Astrocyte (in vitro differentiated cells and primary cell): ENCODE results near the gene SRC.

Experiments
- EZH2 ChIP-seq: IDR thresholded peaks from 2 replicates; pipeline ENCODE4 v1.6.1; 2012; ENCODE audit warnings: mild to moderate bottlenecking, low read length, inconsistent platforms; ENCODE audit not compliant: insufficient read depth
- TF ChIP-seq, protein P1 (sequence below): IDR thresholded peaks from 2 replicates; pipeline ENCODE4 v1.5.1; 2011; ENCODE audit warnings: low read depth, mild to moderate bottlenecking, inconsistent platforms, low read length, moderate library complexity; ENCODE audit not compliant: insufficient read depth

DNA sequence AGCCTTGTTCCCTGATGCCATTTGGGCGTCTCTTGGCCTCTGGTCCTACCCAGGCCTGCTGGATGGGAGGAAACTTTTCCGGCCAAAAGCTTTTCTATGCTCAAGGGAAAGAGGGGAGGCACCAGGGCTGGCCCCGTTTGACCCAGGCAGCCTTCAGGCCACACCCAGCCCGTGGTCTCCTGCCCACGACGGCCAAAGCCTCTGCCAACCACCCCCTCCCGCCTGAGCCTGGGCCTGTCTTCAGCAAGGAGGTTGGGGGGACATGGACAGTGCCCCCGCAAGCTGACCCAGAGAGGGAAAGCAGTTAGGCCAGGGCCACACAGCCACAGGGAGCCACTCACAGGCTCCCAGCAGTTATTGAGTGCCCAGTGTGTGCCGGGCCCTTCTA lies 49.5 kb downstream of the SRC start:
- TF ChIP-seq, protein P1, sequence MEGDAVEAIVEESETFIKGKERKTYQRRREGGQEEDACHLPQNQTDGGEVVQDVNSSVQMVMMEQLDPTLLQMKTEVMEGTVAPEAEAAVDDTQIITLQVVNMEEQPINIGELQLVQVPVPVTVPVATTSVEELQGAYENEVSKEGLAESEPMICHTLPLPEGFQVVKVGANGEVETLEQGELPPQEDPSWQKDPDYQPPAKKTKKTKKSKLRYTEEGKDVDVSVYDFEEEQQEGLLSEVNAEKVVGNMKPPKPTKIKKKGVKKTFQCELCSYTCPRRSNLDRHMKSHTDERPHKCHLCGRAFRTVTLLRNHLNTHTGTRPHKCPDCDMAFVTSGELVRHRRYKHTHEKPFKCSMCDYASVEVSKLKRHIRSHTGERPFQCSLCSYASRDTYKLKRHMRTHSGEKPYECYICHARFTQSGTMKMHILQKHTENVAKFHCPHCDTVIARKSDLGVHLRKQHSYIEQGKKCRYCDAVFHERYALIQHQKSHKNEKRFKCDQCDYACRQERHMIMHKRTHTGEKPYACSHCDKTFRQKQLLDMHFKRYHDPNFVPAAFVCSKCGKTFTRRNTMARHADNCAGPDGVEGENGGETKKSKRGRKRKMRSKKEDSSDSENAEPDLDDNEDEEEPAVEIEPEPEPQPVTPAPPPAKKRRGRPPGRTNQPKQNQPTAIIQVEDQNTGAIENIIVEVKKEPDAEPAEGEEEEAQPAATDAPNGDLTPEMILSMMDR: no peak
- TF ChIP-seq EZH2: no peak
